AG09319 (cell line): ENCODE results near the gene PROSER2.

Experiments used
- DNase-seq: peaks from one replicate; pipeline ENCODE4 v3.0.0-alpha.2; 2010; ENCODE audit warnings: low read depth; ENCODE audit errors: extremely low read depth
- TF ChIP-seq, protein P1 (sequence below): IDR thresholded peaks from 2 replicates; pipeline ENCODE4 v1.5.1; 2011; ENCODE audit warnings: low read depth, mild to moderate bottlenecking, inconsistent platforms, low read length, moderate library complexity

The PROSER2 gene

GRCh38 chr10:11899067-11899876, 76.1 kb downstream of the PROSER2 start:
- TF ChIP-seq, protein P1, sequence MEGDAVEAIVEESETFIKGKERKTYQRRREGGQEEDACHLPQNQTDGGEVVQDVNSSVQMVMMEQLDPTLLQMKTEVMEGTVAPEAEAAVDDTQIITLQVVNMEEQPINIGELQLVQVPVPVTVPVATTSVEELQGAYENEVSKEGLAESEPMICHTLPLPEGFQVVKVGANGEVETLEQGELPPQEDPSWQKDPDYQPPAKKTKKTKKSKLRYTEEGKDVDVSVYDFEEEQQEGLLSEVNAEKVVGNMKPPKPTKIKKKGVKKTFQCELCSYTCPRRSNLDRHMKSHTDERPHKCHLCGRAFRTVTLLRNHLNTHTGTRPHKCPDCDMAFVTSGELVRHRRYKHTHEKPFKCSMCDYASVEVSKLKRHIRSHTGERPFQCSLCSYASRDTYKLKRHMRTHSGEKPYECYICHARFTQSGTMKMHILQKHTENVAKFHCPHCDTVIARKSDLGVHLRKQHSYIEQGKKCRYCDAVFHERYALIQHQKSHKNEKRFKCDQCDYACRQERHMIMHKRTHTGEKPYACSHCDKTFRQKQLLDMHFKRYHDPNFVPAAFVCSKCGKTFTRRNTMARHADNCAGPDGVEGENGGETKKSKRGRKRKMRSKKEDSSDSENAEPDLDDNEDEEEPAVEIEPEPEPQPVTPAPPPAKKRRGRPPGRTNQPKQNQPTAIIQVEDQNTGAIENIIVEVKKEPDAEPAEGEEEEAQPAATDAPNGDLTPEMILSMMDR, result no peak
- DNase-seq, result no peak

- TF ChIP-seq, protein P1, result no peak
- DNase-seq, result no peak
These were observed 77.8 kb downstream of the PROSER2 start for GRCh38 chr10:11901036-11901301.

GRCh38 chr10:11901454-11901832, 78.3 kb downstream of the PROSER2 start:
- DNase-seq, result no peak
- TF ChIP-seq, protein P1, result no peak

- no peak for DNase-seq
- TF ChIP-seq, protein P1, result no peak
These were observed 78.8 kb downstream of the PROSER2 start for GRCh38 chr10:11901833-11902475.

DNA sequence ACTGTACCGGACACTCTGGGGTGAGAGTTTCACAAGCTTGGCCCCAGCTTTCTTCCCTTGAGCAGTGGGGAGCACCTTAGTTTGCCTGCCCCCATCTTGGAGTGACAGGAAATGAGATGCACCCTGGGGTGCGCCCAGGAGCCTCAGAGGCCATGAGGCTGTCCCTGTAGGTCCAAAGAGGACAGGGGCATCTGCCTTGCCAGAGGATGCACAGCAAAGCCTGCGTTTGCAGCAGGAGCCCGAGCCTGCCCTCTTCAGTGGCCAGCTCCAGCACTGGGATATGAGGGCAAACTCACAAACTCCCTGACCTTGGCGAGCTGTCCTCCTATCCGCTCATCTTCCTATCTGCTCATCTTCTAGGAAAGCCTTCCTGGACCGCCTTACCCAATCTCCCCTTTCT, 79.5 kb downstream of the PROSER2 start:
- no peak for DNase-seq
- TF ChIP-seq, protein P1, result no peak

DNA sequence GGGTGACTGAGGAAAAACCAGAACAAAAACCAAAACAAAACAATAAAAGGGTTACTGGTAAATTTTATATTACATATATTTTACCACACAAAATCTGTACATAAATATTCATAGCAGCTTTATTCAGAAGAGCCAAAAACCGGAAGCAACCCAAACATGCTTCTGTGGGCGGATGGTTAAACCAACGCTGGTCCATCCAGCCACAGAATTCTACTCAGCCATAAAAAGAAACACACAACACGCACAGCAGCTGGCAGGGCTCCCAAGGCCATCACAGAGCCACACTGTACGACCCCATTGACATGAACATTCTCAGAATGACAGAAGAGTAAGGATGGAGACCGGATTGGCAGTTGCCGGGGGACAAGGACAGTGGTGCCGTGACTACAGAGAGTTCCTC, 83.6 kb downstream of the PROSER2 start:
- TF ChIP-seq, protein P1, result no peak
- DNase-seq, result no peak

GRCh38 chr10:11907914-11908313, 84.8 kb downstream of the PROSER2 start:
- no peak for DNase-seq
- TF ChIP-seq, protein P1, result no peak
